HG03280 (cell line): ENCODE measurements around the gene RFC2.
A peak's percentile ranks its signal among the peaks of the same experiment; 100 is the strongest.
"Not testable (repeated sequence)": the region's sequence is repeated elsewhere in the genome, so short reads cannot be mapped to it uniquely, and the experiment has no call there.

Experiments used
- ATAC-seq: cut with Tn5 transposase; IDR thresholded peaks from one replicate; pipeline ENCODE4 v1.9.1; 2021; ENCODE audit warnings: mild to moderate bottlenecking, moderate library complexity; ENCODE audit not compliant: unreplicated experiment

Gene RFC2

DNA sequence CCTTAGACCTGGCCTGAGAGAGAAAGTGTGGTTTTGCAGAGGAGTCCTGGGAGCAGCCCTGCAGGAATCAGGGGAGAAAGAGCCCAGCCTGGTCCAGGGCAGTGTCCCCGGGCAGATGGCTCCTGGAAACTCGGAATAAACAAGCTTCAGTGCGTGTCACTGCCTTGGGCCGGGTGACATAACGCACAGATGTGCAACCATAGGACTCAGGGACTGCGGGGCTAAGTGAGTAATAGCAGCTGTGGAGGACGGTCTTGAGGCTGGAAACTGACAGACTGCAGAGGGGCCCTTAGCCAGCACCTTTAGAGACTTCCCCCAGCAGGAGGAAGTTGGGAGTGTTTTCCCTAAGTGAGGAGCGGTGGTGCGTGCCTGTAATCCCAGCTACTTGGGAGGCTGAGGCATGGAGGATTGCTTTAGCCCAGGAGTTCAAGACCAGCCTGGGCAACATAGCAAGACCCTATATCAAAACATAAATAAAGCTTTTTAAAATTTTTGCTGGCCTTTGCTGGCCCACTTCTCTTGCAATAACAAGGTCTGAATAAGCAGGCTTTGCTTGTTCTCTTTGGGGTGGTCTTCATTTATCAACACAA, 29.8 kb upstream of the RFC2 start:
- ATAC-seq = no peak

DNA sequence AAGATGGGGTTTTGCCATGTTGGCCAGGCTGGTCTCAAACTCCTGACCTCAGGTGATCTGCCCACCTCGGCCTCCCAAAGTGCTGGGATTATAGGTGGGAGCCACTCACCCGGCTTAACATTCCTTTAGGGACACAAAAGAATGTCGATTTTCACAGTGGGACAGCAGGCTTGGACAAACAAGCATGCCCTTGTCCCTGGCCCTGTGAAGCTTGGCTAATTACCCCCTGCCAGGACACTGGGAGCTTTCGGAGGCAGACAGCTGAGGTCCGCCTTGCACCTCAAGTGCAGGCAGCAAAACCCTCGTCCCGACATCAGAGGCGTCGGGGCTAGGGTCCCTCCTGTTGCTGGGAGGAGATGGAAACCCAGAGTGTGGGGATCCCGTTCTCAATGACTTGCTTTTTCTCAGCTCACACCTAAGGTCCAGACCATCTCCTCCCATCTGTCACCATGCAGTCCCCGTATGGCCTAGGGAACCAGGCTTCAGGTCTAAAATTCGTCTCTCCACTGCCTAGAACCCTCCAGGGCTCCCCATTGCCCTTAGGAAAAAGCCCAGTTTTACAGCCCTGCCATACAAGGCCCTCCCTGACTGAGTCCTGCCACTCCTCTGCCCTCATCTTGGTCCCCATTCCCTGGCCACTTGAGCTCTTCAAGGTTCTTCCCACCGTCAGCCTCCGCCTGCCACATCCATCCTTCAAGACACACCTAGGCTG, 28.7 kb upstream of the RFC2 start:
- no peak for ATAC-seq

DNA sequence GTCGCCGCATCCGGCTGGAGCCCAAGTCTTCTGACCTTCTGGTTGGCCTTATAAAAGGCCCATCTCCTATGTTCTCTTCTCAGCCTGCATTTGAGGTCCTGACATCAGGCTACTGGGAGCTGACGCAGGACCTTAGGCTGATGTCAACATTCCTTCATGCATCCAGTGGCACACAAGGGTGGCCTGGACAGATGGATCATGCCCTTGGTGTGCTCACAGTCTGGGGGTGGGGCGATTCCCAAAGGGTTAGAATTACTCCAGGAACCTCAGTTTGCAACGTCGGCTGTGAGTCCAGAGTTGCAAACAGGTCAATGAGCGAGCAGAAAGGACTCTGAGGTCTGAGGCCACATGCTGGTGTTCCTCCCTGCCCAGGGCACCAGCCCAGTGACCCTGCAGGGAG, 26.8 kb upstream of the RFC2 start:
- no peak for ATAC-seq

DNA sequence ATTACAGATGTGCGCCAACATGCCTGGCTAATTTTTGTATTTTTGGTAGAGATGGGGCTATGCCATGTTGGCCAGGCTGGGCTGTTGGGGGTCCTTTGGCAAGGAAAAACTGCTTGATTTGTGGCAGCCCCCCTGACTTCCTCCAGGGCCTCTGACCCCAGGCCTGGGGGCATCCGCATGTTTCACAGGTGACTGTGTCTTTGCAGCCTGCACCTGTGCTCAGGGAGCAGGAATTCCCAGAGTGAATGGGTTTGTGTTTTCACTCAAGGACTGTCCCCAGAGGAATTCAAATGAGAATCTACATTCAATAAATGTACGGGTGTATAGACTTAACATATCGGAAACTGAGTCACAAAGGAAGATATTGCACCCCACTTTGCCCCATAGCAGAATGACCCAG, 23.4 kb upstream of the RFC2 start:
- no peak for ATAC-seq

DNA sequence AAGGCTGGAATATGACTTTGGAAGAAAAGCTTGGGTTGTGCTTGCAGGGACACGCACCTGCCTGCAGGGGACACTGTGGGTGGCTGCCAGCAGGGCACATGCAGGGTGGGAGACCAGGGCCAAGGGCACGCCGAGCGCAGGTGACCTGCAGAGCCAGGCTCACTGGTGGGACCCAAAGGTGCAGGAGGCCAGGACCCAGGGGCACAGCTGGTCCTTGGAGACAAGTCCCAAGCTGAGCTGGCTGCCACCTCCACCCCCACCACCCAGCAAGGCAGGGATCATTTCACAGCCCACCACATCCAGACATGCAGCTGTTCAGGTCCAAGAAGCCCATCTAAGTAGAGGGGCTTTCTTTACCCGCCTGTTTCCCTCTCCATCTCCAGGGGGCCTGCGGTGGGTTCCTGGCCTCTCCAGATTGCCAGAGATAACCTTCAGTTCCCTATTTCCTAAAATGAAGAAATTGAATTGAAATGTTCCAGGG, 21.2 kb upstream of the RFC2 start:
- no peak for ATAC-seq

DNA sequence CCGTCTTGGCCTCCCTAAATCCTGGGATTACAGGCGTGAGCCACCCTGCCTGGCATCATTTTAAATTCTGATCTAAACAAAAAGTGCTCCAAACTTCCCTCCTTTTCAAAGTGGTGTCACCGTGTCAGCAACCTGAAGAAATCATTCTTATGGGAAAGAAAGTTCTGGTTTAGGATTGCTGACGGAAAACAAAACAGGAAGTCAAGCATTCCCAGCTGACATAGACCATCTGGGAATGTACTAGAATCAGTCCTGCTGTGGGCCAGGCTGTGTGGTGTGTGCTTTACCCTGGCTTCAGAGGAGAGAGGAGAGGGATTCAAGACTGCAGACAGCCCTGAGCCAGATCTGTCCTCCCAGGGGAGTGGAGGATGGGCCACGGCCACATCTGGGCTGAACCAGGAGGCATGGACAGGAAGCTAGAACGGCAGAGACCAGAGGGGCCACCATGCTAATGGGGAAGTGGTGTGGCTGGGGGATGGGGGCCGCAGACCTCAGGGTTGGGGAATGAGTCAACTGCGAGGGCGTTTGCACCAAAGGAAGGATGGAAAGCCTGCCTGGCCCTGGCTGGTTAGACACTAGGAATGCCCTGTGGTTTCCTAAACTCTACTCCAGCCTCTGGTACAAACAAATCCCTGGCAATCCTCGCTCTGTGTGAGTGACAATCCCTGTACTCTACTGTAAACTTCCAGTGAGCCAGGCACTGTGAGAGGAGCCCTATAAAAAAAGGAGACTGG, 18.3 kb upstream of the RFC2 start:
- peak; percentile 72 for ATAC-seq

DNA sequence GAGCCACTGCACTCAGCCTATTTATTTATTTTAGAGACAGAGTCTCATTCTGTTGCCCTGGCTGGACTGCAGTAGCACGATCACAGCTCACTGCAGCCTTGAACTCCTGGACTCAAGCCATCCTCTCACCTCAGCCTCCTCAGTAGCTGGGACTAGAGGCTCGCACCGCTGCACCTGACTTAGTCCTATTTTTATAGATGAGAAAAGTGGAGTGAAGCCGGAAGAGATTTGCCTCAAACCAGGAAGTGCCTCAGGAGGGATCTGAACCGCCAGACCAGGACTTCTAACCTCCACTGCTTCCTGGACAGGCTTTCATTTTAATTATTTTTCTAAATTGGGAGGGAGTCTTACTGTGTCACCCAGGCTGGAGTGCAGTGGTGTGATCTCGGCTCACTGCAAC, 17.5 kb upstream of the RFC2 start:
- no peak for ATAC-seq

DNA sequence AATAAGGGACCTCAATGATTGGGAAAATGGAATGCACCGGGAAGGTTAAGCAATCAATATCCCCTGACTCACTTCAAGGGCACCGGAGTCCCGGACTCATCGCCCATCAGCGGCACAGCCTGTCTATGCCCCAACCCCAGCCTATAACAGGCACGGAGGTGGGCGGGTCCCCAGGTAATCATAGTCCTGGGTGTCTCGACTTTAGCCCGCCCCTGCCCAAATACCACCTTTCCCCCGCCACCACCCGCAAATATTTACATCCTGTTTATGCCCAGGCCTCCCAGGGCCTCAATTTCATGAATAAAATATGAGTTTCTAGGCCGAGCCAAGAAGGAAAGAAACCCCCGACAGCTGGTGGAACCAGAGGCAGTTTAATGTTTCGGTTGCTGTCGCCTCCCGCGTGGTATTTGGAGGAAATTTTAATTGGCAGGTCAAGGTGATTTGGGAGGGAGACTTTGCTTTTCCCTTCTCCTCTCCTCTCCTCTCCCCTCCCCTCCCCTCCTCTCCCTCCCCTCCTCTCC, 15.6 kb upstream of the RFC2 start:
- no peak for ATAC-seq

DNA sequence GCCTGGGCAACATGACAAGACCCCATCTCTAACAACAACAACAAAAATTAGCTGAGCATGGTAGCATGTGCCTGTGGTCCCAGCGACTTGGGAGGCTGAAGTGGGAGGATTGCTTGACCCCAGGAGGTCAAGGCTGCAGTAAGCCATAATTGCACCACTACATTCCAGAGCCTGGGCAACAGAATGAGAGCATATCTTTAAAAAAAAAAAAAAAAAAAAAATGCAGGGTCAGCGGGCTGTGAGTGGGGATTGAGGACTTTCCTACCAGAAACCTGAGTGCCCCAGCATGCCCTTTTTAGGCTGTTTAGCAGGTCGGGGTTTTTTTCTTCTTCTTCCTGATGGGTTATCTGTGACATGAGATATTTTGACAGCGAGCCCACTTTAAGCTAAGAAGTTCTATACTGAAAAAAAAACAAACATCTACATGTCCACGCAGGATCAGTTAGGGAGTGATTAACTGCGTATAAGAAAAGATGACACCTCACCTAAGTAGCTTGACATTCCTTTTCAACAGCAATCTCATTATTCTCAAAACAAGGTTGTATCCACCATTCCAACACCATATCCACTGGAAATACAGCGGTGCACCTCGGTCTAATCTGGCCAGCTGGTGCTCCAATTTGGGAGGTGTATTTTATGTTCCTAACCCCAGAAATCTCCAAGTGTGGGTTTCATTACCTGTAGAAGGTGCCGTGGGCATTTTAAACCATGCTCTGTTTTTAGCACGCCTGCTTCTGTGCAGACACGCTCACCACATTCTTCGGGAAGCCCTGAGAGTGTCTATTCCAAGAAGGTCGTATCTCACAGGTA, 13.8 kb upstream of the RFC2 start:
- ATAC-seq = no peak

DNA sequence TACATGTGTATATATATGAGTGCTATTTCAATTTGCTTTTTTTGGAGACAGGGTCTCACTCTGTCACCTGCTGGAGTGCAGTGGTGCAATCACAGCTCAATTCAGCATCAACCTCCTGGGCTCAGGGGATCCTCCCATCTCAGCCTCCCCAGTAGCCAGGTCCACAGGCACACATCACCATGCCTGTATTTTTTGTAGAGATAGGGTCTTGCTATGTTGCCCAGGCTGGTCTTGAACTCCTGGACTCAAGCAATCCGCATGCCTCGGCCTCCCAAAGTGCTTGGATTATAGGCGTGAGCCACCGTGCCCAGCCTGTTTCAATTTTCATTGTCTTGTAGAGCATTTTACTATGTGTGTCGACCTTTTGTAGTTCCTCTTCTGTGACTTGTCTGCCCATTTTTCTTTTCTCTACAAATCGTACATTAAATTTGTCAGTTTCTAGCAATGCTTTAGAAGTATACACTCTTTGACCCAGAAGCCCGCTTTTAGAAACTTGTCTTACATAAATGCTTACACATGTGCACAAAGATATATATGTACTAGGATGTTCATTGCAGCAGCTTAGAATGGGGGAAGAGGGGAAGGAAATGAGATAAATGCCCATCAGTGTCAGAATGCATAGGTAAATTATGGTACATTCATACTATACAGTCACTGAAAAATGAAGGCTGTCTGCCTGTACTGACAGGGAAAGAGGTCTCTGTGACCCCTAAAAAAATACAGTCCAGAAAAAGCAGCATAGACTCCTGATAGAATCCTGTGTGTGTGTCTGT, 12.2 kb upstream of the RFC2 start:
- no peak for ATAC-seq

DNA sequence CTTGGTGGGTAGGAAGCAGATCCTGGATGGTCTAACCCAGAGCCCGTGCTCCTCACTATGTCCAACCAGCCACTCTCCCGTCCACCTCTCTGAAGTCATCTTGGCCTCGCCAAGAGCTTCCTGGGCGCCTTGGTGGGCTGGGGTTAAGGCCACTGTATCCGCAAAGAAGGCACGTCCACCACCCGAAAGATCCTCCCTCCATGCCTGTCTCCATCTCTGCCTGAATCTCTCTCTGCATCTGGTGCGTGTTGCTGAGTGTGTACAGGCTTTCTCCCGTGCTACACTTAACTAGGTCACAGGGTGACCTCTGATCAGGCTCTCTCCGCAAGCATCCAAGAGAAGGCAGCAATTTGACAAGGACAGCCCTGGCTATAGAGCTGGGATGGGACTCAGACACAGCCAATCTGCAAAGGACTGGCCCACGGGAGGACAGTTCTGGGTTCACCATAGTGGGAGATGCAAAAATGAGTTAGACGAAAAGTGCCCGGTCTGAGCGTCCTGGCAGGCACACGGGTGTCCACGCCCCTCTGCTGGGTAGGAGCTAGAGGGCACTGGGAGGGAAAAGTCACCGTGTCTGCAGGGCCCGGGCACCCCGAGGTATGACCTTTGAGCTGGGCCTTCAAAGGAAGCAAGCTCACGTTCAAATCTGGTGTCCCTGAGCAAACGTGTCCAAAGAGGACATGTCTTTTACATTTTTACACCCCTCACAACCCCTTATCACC, 9.4 kb upstream of the RFC2 start:
- ATAC-seq = no peak

DNA sequence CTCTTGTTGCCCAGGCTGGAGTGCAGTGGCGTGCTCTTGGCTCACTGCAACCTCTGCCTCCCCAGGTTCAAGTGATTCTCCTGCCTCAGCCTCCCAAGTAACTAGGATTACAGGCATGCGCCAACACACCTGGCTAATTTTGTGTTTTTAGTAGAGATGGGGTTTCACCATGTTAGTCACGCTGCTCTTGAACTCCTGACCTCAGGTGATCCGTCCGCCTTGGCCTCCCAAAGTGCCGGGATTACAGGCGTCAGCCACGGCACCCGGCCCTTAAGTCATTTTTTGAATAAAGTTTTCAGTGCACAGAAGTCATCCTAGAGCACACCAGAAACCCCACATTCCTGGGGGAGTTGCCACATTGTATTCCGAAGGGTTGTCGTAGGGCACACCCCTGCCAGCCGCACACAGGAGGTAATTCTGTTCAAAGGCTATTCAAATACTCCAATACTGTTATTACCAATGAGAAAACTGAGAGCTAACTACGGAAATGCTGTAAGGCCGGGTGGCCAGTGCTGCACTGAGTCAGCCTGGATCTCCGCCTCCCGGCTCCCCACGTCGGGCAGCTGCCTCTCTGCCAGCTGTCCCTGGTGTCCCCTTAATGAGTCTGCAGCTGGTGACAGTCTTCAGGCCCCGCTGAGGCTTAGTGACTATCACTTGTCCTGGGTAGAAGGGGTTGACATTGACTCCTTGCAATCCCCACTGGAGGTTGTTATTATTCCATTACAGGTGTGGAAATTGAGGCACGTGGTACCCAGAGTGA, 8.6 kb upstream of the RFC2 start:
- no peak for ATAC-seq

DNA sequence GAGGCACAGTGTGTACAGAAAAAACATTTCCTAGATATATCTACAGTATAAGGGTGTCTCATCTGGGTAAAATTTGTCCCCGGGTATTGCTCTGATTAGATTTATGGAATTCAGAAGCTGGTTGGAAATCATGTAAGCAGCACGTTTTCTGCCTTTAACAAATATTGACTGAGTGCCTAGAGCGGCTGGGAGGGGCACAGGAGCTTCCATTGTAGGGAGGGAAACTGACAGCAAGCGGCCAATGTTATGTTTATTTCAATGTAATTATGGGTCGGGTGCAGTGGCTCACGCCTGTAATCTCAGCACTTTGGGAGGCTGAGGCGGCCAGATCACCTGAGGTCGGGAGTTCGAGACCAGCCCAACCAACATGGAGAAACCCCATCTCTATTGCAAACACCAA, 4.4 kb upstream of the RFC2 start:
- ATAC-seq = no peak

DNA sequence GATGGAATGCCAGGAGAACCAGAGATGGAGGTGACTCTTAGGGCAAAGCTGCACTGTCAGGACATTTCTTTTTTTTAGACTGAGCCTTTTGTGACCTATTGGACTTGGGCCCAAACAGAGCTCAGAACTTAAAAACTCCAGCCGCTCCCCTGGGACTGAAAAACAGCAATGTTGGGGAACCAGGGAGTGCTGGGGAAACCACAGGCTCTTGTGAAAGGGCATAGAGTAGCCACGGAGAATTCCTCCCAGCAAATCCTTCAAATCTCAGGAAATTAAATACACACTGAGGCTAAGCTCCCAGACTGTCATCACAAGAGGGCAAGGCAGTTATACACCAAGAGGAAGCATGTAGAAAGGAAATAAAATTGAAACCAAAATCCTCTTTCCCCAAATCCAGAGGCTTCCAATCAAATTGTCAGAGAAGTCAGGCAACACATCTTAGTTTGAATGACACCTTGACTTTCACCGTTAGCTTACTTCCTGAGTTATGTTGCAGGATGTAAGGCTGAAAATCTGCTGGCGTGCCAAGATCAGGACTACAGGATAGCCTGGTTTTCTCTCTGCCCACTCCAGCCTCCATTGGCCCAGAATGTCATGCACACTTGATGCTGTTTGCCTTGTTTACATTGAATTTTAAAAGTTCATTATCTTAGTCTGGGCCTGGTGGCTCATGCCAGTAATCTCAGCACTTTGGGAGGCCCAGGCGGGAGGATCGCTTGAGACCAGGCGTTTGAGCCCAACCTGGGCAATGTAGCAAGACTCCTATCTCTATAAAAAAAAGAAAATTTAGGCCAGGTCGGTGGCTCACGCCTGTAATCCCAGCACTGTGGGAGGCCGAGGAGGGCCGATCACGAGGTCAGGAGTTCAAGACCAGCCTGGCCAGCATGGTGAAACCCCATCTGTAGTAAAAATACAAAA, 2.6 kb upstream of the RFC2 start:
- ATAC-seq = no peak

DNA sequence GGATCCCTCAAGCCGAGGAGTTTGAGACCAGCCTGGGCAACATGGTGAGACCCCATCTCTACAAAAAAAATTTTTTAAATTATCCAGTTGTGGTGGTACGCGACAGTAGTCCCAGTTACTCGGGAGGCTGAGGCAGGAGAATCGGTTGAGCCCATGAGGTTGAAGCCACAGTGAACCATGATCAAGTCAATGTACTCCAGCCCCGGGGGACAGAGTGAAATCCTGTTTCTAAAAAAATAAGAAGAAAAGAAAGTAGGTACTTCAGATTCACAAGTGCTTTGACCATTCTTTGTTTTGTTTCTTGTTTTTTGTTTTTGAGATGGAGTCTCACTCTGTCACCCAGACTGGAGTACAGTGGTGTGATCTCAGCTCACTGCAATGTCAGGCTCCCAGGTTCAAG, 1.3 kb upstream of the RFC2 start:
- ATAC-seq = not testable (repeated sequence)

DNA sequence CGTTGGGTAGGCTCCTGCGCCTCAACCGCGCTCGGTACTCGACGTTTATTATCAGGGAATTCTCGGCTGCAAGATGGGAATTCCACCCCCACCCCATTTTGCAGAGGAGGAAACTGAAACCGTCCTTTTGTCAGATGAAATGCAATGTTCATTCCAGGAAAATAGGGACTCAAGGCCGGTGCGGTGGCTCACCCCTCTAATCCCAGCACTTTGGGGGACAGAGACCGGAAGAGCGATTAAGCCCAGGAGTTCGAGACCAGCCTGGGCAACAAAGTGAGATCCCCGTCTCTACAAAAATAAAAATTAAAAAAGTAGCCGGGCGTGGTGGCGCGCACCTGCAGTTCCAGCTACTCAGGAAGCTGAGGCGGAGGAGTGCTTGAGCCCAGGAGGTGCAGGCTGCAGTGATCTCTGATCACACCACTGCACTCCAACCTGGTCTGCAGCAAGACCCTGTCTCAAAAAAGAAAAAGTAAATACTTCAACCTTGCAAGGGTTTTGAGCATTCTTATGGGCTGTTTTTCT, 720 bp upstream of the RFC2 start:
- no peak for ATAC-seq

DNA sequence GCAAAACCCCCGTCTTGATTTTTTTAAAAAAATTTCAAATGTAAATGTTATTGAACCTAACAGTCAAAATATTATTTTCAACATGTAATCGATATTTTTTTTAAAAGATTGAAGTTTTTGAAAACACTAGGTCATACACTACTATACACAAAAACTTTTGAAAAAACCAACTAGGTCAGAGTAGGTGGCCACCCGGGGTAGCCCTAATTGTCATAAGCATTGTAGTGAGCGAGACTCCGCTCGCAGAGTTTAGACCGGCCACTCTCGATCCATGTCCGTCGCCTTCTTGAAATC, 417 bp downstream of the RFC2 start:
- ATAC-seq = no peak

DNA sequence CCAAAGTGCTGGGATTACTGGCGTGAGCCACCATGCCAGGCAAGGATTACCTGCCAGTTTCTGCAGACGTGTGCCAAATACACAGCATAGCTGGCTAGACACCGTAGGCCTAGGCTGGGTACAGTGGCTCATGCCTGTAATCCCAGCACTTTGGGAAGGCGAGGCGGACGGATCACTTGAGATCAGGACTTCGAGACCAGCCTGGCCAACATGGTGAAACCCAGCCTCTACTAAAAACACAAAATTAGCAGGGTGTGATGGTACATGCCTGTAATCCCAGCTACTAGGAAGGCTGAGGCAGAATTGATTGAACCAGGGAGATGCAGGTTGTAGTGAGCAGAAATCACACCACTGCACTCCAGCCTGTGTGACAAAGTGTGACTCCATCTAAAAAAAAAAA, 868 bp downstream of the RFC2 start:
- no peak for ATAC-seq
